Midbrain (tissue), 1 donor: Measurements from ENCODE around the gene TEAD4.

Experiments
- DNase-seq: peaks from one replicate; lab custom pipeline; 2025; lab: John Stamatoyannopoulos, UW

Gene TEAD4

GRCh38 chr12:3083241-3083920 is 124.2 kb downstream of the TEAD4 start:
- no peak for DNase-seq

GRCh38 chr12:3083921-3084347 is 124.7 kb downstream of the TEAD4 start:
- no peak for DNase-seq

GRCh38 chr12:3084742-3085141 is 125.5 kb downstream of the TEAD4 start:
- DNase-seq, result no peak

- no peak for DNase-seq
Measured at GRCh38 chr12:3085341-3086139, 126.3 kb downstream of the TEAD4 start.

- DNase-seq, result no peak
Measured at GRCh38 chr12:3086211-3086610, 127.0 kb downstream of the TEAD4 start.

GRCh38 chr12:3086729-3087323 is 127.6 kb downstream of the TEAD4 start:
- no peak for DNase-seq

- no peak for DNase-seq
Measured at GRCh38 chr12:3087758-3088650, 128.8 kb downstream of the TEAD4 start.

- DNase-seq, result no peak
Measured at GRCh38 chr12:3089588-3089987, 130.4 kb downstream of the TEAD4 start.
